ENCODE results near the gene SUGP2. TPM values are rescaled to one million over a fixed set of nuclear protein-coding genes. Genes with fewer than 3 reads are reported as not detected.

Gene SUGP2
- total RNA-seq, 4 donors from 2014 or later, result 43.0 to 132 (median 57.9) TPM

GRCh38 chr19:18989316-18989715, 44.0 kb downstream of the SUGP2 start:
- Histone ChIP-seq H3K9me3 (no peaks in the 10 kb centered on the region), H3K4me1 (no peaks in the 10 kb centered on the region), H3K36me3 (peaks cover 0 to 16% (median 6%) of the 10 kb centered on the region in 4 donors), H3K4me3 (no peak overlapping the region), H3K27me3 (peaks cover 15% of the 10 kb centered on the region), H3K27ac (no peak overlapping the region)
- intact Hi-C loops (cut with DNase I; ENCODE audit: low total_unique reads), result no loop called here
- 76 to 78% methylated on average over 5 to 10 of the region's 10 CpGs for WGBS, 2 donors (ENCODE audit: low coverage in 1 of 2)
- in situ Hi-C loops (cut with MboI; ENCODE audit: low pct_ligation_motif_present in 1 of 4, low pct_unique_long_range_greater_than_20kb in 1 of 4, low sequenced_read_pairs in 3 of 4), result no loop called here
- TF ChIP-seq POLR2A (IDR thresholded peaks at IDR 0.05), result no peak
- no peak for TF ChIP-seq CTCF (IDR thresholded peaks at IDR 0.05)
- no peak for TF ChIP-seq POLR2AphosphoS5 (IDR thresholded peaks at IDR 0.05)
- no peak for TF ChIP-seq EP300 (IDR thresholded peaks at IDR 0.05; ENCODE audit: low read depth)
- DNase-seq, result no peak

GRCh38 chr19:18987456-18987855, 45.9 kb downstream of the SUGP2 start:
- no peak for TF ChIP-seq CTCF (IDR thresholded peaks at IDR 0.05)
- WGBS, 2 donors (ENCODE audit: low coverage in 1 of 2), result 46% methylated on average over 4 of the region's 4 CpGs; no CpG with 5 or more reads in 1 of the 2 donors
- H3K4me1 ChIP-seq, result no peaks in the 10 kb centered on the region
- H3K36me3 ChIP-seq, result no peaks in the 10 kb centered on the region
- in situ Hi-C loops (cut with MboI; ENCODE audit: low pct_ligation_motif_present in 1 of 4, low pct_unique_long_range_greater_than_20kb in 1 of 4, low sequenced_read_pairs in 3 of 4) (no loop called here), intact Hi-C loops (cut with DNase I; ENCODE audit: low total_unique reads) (no loop called here)
- no peak overlapping the region for H3K4me3 ChIP-seq
- no peak overlapping the region for H3K27ac ChIP-seq
- no peaks in the 10 kb centered on the region for H3K9me3 ChIP-seq
- no peak for DNase-seq
- peaks cover 27% of the 10 kb centered on the region for H3K27me3 ChIP-seq

- no peak for DNase-seq
- Histone ChIP-seq H3K4me1 (no peaks in the 10 kb centered on the region), H3K27ac (peak overlapping the region in 1 of 4 donors; percentile 1), H3K4me3 (no peak overlapping the region), H3K36me3 (no peaks in the 10 kb centered on the region), H3K9me3 (no peaks in the 10 kb centered on the region), H3K27me3 (peaks cover 30% of the 10 kb centered on the region)
- in situ Hi-C loops (cut with MboI; ENCODE audit: low pct_ligation_motif_present in 1 of 4, low pct_unique_long_range_greater_than_20kb in 1 of 4, low sequenced_read_pairs in 3 of 4) (no loop called here), intact Hi-C loops (cut with DNase I; ENCODE audit: low total_unique reads) (no loop called here)
- 49 to 54% methylated on average over 6 to 7 of the region's 7 CpGs for WGBS, 2 donors (ENCODE audit: low coverage in 1 of 2)
- TF ChIP-seq POLR2AphosphoS5 (IDR thresholded peaks at IDR 0.05) (no peak), EP300 (IDR thresholded peaks at IDR 0.05; ENCODE audit: low read depth) (no peak), CTCF (IDR thresholded peaks at IDR 0.05) (no peak)
Observed at GRCh38 chr19:18985257-18985656, 48.1 kb downstream of the SUGP2 start.

GRCh38 chr19:18984251-18984650, 49.1 kb downstream of the SUGP2 start:
- TF ChIP-seq POLR2AphosphoS5 (IDR thresholded peaks at IDR 0.05) (no peak), POLR2A (IDR thresholded peaks at IDR 0.05) (no peak), EP300 (IDR thresholded peaks at IDR 0.05; ENCODE audit: low read depth) (no peak), CTCF (IDR thresholded peaks at IDR 0.05) (no peak)
- Histone ChIP-seq H3K27ac (no peak overlapping the region), H3K36me3 (no peaks in the 10 kb centered on the region), H3K4me1 (no peaks in the 10 kb centered on the region), H3K9me3 (no peaks in the 10 kb centered on the region), H3K27me3 (peaks cover 30% of the 10 kb centered on the region), H3K4me3 (no peak overlapping the region)
- in situ Hi-C loops (cut with MboI; ENCODE audit: low pct_ligation_motif_present in 1 of 4, low pct_unique_long_range_greater_than_20kb in 1 of 4, low sequenced_read_pairs in 3 of 4), result no loop called here
- no peak for DNase-seq
- intact Hi-C loops (cut with DNase I; ENCODE audit: low total_unique reads), result no loop called here
- WGBS, 2 donors (ENCODE audit: low coverage in 1 of 2), result 53% methylated on average over 3 of the region's 3 CpGs; no CpG with 5 or more reads in 1 of the 2 donors

Measured in transverse colon (tissue), 4 donors.